Suprapubic skin (tissue), 4 donors: ENCODE results near the gene NAP1L5. TPM values are rescaled to one million over a fixed set of nuclear protein-coding genes. Genes with fewer than 3 reads are reported as not detected.

Experiments
- DNase-seq, 2 donors: peaks; one replicate each; pipeline ENCODE4 v3.0.0-alpha.2; 2019; ENCODE audit warnings: low spot score in 2 of 2
- H3K27ac ChIP-seq: fragments of 200-600 bp; sonication (generic); one replicate; pipeline ENCODE4 v1.5.1; 2019
- H3K27me3 ChIP-seq: fragments of 200-600 bp; sonication (generic); one replicate; pipeline ENCODE4 v1.5.1; 2019
- H3K36me3 ChIP-seq: fragments of 200-600 bp; sonication (generic); one replicate; pipeline ENCODE4 v1.5.1; 2019
- H3K4me1 ChIP-seq: fragments of 200-600 bp; sonication (generic); one replicate; pipeline ENCODE4 v1.5.1; 2019
- H3K4me3 ChIP-seq: fragments of 200-600 bp; sonication (generic); one replicate; pipeline ENCODE4 v1.5.1; 2019; ENCODE audit warnings: mild to moderate bottlenecking
- H3K9me3 ChIP-seq: fragments of 200-600 bp; sonication (generic); one replicate; pipeline ENCODE4 v1.5.1; 2019
- CTCF ChIP-seq, 2 donors: fragments of 200-600 bp in 1 of 2; fragments of 450-650 bp in 1 of 2; sonication (generic) in 1 of 2; IDR thresholded peaks; one replicate each; pipeline ENCODE4 v1.5.1; 2016 to 2019; ENCODE audit warnings: antibody characterized with exemption in 2 of 2, mild to moderate bottlenecking in 1 of 2, moderate library complexity in 1 of 2
- EP300 ChIP-seq: sonication (generic); formaldehyde crosslinking; IDR thresholded peaks from one replicate; pipeline ENCODE4 v1.6.1; 2017; ENCODE audit warnings: antibody characterized with exemption
- POLR2A ChIP-seq, 2 donors: fragments of 450-650 bp; IDR thresholded peaks; one replicate each; pipeline ENCODE4 v1.6.1; 2017; ENCODE audit warnings: antibody characterized with exemption in 2 of 2, mild to moderate bottlenecking in 2 of 2, moderate library complexity in 2 of 2
- POLR2AphosphoS5 ChIP-seq, 3 donors: sonication (generic); formaldehyde crosslinking; IDR thresholded peaks; one replicate each; pipeline ENCODE4 v1.6.1; 2017; ENCODE audit warnings: antibody characterized with exemption in 3 of 3
- WGBS: methylation state at CpG from one replicate; pipeline ENCODE4 v1.1.5; 2018; 5-methylcytosine and 5-hydroxymethylcytosine counted together
- total RNA-seq, 4 donors: library from RNA; depleted of rRNA; stranded (reverse); fragments of >200 nt; gene quantifications; one replicate each; pipeline ENCODE4 v1.1.0, GENCODE V29; 2016

Gene NAP1L5
- total RNA-seq, 4 donors from 2014 or later, result 1.1 to 2.4 (median 2.0) TPM

- Histone ChIP-seq H3K4me3 (no peak overlapping the region), H3K9me3 (no peaks in the 10 kb centered on the region), H3K27me3 (no peaks in the 10 kb centered on the region), H3K36me3 (peaks cover 66% of the 10 kb centered on the region), H3K27ac (no peak overlapping the region), H3K4me1 (no peaks in the 10 kb centered on the region)
- DNase-seq, result no peak
- TF ChIP-seq CTCF (IDR thresholded peaks at IDR 0.05) (no peak), EP300 (no peak), POLR2A (IDR thresholded peaks at IDR 0.05) (no peak), POLR2AphosphoS5 (IDR thresholded peaks at IDR 0.05) (no peak)
- 94% methylated on average over 5 of the region's 5 CpGs for WGBS
These were observed 33.2 kb upstream of the NAP1L5 start for GRCh38 chr4:88730811-88731210.

GRCh38 chr4:88729146-88729760 lies 31.6 kb upstream of the NAP1L5 start:
- H3K4me3 ChIP-seq, result no peak overlapping the region
- no peak for DNase-seq
- no peaks in the 10 kb centered on the region for H3K4me1 ChIP-seq
- H3K9me3 ChIP-seq, result no peaks in the 10 kb centered on the region
- 84% methylated on average over 6 of the region's 6 CpGs for WGBS
- H3K36me3 ChIP-seq, result peaks cover 71% of the 10 kb centered on the region
- H3K27ac ChIP-seq, result no peak overlapping the region
- TF ChIP-seq CTCF (IDR thresholded peaks at IDR 0.05), result no peak
- no peak for TF ChIP-seq EP300
- TF ChIP-seq POLR2AphosphoS5 (IDR thresholded peaks at IDR 0.05), result no peak
- TF ChIP-seq POLR2A (IDR thresholded peaks at IDR 0.05), result no peak
- H3K27me3 ChIP-seq, result no peaks in the 10 kb centered on the region

- Histone ChIP-seq H3K27ac (no peak overlapping the region), H3K4me1 (no peaks in the 10 kb centered on the region), H3K27me3 (no peaks in the 10 kb centered on the region), H3K36me3 (peaks cover 75% of the 10 kb centered on the region), H3K4me3 (no peak overlapping the region), H3K9me3 (no peaks in the 10 kb centered on the region)
- TF ChIP-seq POLR2AphosphoS5 (IDR thresholded peaks at IDR 0.05) (no peak), POLR2A (IDR thresholded peaks at IDR 0.05) (no peak), EP300 (no peak), CTCF (IDR thresholded peaks at IDR 0.05) (no peak)
- no peak for DNase-seq
- WGBS, result 71% methylated on average over 6 of the region's 6 CpGs
These were observed 30.5 kb upstream of the NAP1L5 start for GRCh38 chr4:88728146-88728545.

GRCh38 chr4:88725986-88726385 lies 28.4 kb upstream of the NAP1L5 start:
- H3K36me3 ChIP-seq, result peaks cover 73% of the 10 kb centered on the region
- no peak overlapping the region for H3K27ac ChIP-seq
- H3K9me3 ChIP-seq, result no peaks in the 10 kb centered on the region
- peaks cover 5% of the 10 kb centered on the region for H3K4me1 ChIP-seq
- 75% methylated on average over 2 of the region's 2 CpGs for WGBS
- TF ChIP-seq POLR2AphosphoS5 (IDR thresholded peaks at IDR 0.05), result no peak
- TF ChIP-seq EP300, result no peak
- no peak for TF ChIP-seq CTCF (IDR thresholded peaks at IDR 0.05)
- no peak for TF ChIP-seq POLR2A (IDR thresholded peaks at IDR 0.05)
- no peak overlapping the region for H3K4me3 ChIP-seq
- no peak for DNase-seq
- no peaks in the 10 kb centered on the region for H3K27me3 ChIP-seq

- TF ChIP-seq POLR2A (IDR thresholded peaks at IDR 0.05) (no peak), POLR2AphosphoS5 (IDR thresholded peaks at IDR 0.05) (no peak), CTCF (IDR thresholded peaks at IDR 0.05) (no peak), EP300 (no peak)
- Histone ChIP-seq H3K27me3 (no peaks in the 10 kb centered on the region), H3K36me3 (peaks cover 70% of the 10 kb centered on the region), H3K27ac (no peak overlapping the region), H3K4me3 (no peak overlapping the region), H3K4me1 (peaks cover 11% of the 10 kb centered on the region), H3K9me3 (no peaks in the 10 kb centered on the region)
- WGBS, result 85% methylated on average over 4 of the region's 4 CpGs
- DNase-seq, result no peak
These were observed 27.5 kb upstream of the NAP1L5 start for GRCh38 chr4:88725143-88725542.
